ENCODE measurements around the gene IRAG1.
"Not testable (repeated sequence)": the region's sequence is repeated elsewhere in the genome, so short reads cannot be mapped to it uniquely, and the experiment has no call there.

IRAG1 gene

GRCh38 chr11:10708131-10708530 is 14.6 kb upstream of the IRAG1 start:
- DNase-seq, result no peak

GRCh38 chr11:10701982-10702381 is 8.4 kb upstream of the IRAG1 start:
- DNase-seq, result no peak

- DNase-seq, result no peak
These were observed 5.5 kb upstream of the IRAG1 start for GRCh38 chr11:10699072-10699471.

- no peak for DNase-seq
These were observed 3.7 kb upstream of the IRAG1 start for GRCh38 chr11:10697323-10697620.

- DNase-seq, result no peak
These were observed 3.1 kb upstream of the IRAG1 start for GRCh38 chr11:10696468-10697322.

- DNase-seq, result no peak
These were observed 2.3 kb upstream of the IRAG1 start for GRCh38 chr11:10695833-10696232.

- no peak for DNase-seq
These were observed 1.1 kb upstream of the IRAG1 start for GRCh38 chr11:10694486-10695239.

- DNase-seq, result no peak
These were observed 932 bp downstream of the IRAG1 start for GRCh38 chr11:10692531-10693115.

- no peak for DNase-seq
These were observed 5.2 kb downstream of the IRAG1 start for GRCh38 chr11:10688401-10688800.

GRCh38 chr11:10686311-10686710 is 7.2 kb downstream of the IRAG1 start:
- DNase-seq, result no peak

- no peak for DNase-seq
These were observed 10.1 kb downstream of the IRAG1 start for GRCh38 chr11:10683429-10683828.

GRCh38 chr11:10680956-10681487 is 12.5 kb downstream of the IRAG1 start:
- DNase-seq, result no peak

GRCh38 chr11:10680279-10680678 is 13.3 kb downstream of the IRAG1 start:
- not testable (repeated sequence) for DNase-seq

- no peak for DNase-seq
These were observed 13.9 kb downstream of the IRAG1 start for GRCh38 chr11:10679644-10680043.

- DNase-seq, result peak; percentile 45
These were observed 15.5 kb downstream of the IRAG1 start for GRCh38 chr11:10678101-10678500.

- no peak for DNase-seq
These were observed 16.6 kb downstream of the IRAG1 start for GRCh38 chr11:10676919-10677318.

GRCh38 chr11:10674911-10675440 is 18.6 kb downstream of the IRAG1 start:
- no peak for DNase-seq

- no peak for DNase-seq
These were observed 19.1 kb downstream of the IRAG1 start for GRCh38 chr11:10674440-10674855.

GRCh38 chr11:10673501-10674062 is 20.0 kb downstream of the IRAG1 start:
- DNase-seq, result no peak

- no peak for DNase-seq
These were observed 23.5 kb downstream of the IRAG1 start for GRCh38 chr11:10670099-10670498.

GRCh38 chr11:10669258-10670033 is 24.1 kb downstream of the IRAG1 start:
- no peak for DNase-seq

GRCh38 chr11:10667521-10667885 is 26.1 kb downstream of the IRAG1 start:
- no peak for DNase-seq

Measured in NCI-H526 treated with DMSO at 0.1 percent for 48 hours (cell line).